ENCODE results near the gene KCNJ15. TPM values are rescaled to one million over a fixed set of nuclear protein-coding genes. Genes with fewer than 3 reads are reported as not detected.

KCNJ15 gene
- total RNA-seq, 4 donors from 2014 or later: 0.31 to 1.1 (median 0.81) TPM; not detected in 1

DNA sequence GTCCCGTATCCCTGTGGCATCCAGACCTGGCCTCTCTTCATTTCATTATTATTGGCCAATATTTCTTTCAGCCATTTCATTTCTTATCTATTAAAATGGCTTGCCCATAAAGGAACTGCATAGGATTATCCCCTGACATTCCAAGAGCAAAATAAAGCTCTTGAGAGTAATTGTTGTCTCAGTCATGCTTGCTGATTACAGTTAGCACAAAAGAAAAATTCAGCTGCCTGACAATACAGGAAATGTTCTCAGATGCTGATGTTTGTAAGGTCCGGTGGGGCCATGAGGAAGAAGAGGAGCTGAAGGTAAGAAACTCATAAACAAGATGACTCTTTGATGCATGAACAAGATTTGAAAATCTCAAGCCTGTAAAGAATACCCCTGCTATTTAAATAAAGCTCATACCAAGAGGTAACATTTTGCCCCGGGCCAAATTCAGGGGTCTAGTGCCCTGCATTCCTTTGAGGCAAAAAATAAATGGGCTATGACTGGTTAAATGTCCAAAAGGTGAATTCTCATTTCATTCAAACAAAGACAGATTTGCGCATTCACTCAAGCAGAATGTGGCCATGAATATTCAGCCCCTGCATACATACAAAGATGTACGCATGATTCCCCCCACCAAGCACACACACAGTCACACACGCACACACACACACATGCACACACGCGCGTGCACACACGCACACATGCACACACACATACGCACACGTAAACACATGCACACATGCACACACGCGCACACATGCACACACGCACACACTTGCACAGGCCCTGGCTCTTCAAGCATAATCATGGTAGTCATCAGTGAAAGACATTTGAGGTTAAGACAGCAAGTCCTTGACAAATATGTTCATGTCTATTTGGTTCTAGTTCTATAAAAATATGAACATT is 44.8 kb downstream of the KCNJ15 start:
- 78 to 81% methylated on average over 11 of the region's 15 CpGs for WGBS, 2 donors (ENCODE audit: low coverage in 1 of 2)
- TF ChIP-seq POLR2A (IDR thresholded peaks at IDR 0.05) (no peak), EP300 (IDR thresholded peaks at IDR 0.05) (no peak), POLR2AphosphoS5 (IDR thresholded peaks at IDR 0.05) (no peak)
- TF ChIP-seq, protein P1, sequence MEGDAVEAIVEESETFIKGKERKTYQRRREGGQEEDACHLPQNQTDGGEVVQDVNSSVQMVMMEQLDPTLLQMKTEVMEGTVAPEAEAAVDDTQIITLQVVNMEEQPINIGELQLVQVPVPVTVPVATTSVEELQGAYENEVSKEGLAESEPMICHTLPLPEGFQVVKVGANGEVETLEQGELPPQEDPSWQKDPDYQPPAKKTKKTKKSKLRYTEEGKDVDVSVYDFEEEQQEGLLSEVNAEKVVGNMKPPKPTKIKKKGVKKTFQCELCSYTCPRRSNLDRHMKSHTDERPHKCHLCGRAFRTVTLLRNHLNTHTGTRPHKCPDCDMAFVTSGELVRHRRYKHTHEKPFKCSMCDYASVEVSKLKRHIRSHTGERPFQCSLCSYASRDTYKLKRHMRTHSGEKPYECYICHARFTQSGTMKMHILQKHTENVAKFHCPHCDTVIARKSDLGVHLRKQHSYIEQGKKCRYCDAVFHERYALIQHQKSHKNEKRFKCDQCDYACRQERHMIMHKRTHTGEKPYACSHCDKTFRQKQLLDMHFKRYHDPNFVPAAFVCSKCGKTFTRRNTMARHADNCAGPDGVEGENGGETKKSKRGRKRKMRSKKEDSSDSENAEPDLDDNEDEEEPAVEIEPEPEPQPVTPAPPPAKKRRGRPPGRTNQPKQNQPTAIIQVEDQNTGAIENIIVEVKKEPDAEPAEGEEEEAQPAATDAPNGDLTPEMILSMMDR (IDR thresholded peaks at IDR 0.05): no peak

DNA sequence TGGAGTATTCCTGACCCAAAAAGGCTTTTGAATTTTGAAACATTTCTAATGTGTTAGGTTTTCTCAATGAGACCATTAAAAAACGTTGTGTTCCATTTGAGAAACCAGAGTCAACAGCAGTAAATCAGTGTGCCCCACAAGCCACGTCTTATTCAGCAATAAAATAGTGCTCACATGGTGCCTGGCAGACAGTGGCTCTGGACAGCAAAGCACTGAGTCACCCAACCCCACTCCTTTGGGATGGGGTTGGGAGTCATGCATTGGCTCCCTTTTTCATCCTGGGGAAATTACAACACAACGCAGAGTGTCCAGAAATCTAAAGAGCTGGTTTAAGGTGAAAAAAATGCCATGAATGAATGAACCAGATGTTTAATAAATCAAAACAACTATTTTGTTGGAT is 46.5 kb downstream of the KCNJ15 start:
- Histone ChIP-seq H3K36me3 (no peaks in the 10 kb centered on the region), H3K9me3 (no peaks in the 10 kb centered on the region), H3K4me3 (no peak overlapping the region), H3K4me1 (no peaks in the 10 kb centered on the region), H3K27me3 (peaks cover 50% of the 10 kb centered on the region), H3K27ac (no peak overlapping the region)
- TF ChIP-seq POLR2AphosphoS5 (IDR thresholded peaks at IDR 0.05): no peak
- no peak for TF ChIP-seq EP300 (IDR thresholded peaks at IDR 0.05)
- TF ChIP-seq, protein P1 (IDR thresholded peaks at IDR 0.05): no peak
- no peak for TF ChIP-seq POLR2A (IDR thresholded peaks at IDR 0.05)
- 59 to 83% methylated on average over 3 of the region's 3 CpGs for WGBS, 2 donors (ENCODE audit: low coverage in 1 of 2)
- ATAC-seq: peak; percentile 91

More for the DNA sequence above, 44.8 kb downstream of the KCNJ15 start:
- peaks cover 42% of the 10 kb centered on the region for H3K27me3 ChIP-seq
- H3K9me3 ChIP-seq: no peaks in the 10 kb centered on the region
- no peaks in the 10 kb centered on the region for H3K36me3 ChIP-seq
- no peak overlapping the region for H3K27ac ChIP-seq
- peaks cover 0 to 11% (median 10%) of the 10 kb centered on the region in 3 donors for H3K4me1 ChIP-seq
- H3K4me3 ChIP-seq: no peak overlapping the region
- ATAC-seq: no peak

DNA sequence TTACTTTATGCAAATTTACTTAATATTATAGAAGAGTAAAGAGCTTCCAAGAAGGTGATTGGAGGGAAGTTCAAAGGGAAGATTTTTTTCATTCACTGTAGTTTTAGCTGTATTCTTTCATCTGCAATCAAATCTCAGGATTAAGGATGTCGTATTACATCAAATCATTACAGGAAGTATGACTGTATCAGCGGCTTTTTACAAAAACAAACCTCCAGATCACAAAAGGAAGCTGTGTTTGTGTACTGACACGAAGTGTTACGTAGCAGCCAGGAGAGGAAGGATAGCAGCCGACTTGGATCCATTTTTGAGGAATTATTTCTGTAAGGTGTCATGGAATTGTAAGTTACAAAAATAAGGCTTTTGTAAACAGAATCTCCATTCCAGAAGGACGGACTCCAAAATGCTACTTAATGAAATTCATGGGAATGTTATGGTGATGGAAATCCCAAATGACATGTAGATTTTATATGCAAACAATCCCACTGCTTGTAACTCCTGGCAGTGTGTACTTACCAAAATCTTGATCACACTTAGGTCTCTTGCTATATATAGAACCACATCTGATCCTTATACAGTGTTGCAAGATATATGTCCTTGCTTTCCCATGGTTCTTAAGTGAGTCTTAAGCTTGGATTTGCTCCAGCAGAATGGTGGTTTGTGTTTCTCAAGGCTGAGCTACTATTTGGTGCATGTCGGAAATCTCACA is 49.8 kb downstream of the KCNJ15 start:
- Histone ChIP-seq H3K4me1 (no peaks in the 10 kb centered on the region), H3K27me3 (peaks cover 51% of the 10 kb centered on the region), H3K36me3 (no peaks in the 10 kb centered on the region), H3K27ac (no peak overlapping the region), H3K9me3 (no peaks in the 10 kb centered on the region), H3K4me3 (no peak overlapping the region)
- TF ChIP-seq POLR2AphosphoS5 (IDR thresholded peaks at IDR 0.05): no peak
- TF ChIP-seq, protein P1 (IDR thresholded peaks at IDR 0.05): no peak
- no peak for TF ChIP-seq POLR2A (IDR thresholded peaks at IDR 0.05)
- no peak for TF ChIP-seq EP300 (IDR thresholded peaks at IDR 0.05)
- 6 to 9% methylated on average over 7 of the region's 7 CpGs for WGBS, 2 donors (ENCODE audit: low coverage in 1 of 2)
- no peak for ATAC-seq

DNA sequence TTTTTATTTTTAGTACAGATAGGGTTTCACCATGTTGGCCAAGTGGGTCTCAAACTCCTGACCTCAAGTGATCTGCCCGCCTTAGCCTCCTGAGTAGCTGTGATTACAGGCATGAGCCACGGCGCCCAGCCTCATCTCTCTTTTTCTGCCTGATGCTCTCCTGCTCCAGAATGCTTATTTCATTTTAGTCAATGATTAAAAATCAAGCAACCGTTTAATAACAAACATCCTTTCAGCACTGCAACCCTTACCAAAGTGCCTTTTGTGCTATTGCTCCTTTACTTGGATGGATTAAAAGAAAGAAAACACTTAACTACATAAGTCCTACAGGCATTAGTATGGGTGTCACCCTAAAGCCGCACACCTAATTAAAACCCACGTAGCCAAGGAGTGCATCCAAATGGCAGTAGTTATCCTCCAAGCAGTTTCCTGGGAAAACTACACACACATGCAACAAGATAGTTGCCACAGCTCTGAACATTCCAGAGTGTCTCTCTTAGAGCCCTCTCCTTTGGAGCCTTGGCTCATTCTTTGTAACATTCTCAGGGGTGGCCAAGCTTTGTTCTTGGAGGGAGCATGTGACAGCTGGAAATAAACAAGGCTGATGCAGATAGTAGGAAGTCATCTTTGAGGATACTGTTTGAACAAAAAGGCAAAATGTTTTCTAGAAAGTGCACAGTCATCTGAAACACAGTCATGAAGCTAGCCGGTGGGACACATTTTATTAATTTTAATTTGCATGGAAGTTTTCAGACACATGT is 51.2 kb downstream of the KCNJ15 start:
- no peak overlapping the region for H3K4me3 ChIP-seq
- no peak for TF ChIP-seq POLR2A (IDR thresholded peaks at IDR 0.05)
- TF ChIP-seq, protein P1 (IDR thresholded peaks at IDR 0.05): no peak
- TF ChIP-seq EP300 (IDR thresholded peaks at IDR 0.05): no peak
- no peak for TF ChIP-seq POLR2AphosphoS5 (IDR thresholded peaks at IDR 0.05)
- peak; percentile 66 for ATAC-seq
- no peaks in the 10 kb centered on the region for H3K36me3 ChIP-seq
- H3K27me3 ChIP-seq: peaks cover 52% of the 10 kb centered on the region
- no peaks in the 10 kb centered on the region for H3K4me1 ChIP-seq
- 76 to 92% methylated on average over 3 to 7 of the region's 7 CpGs for WGBS, 2 donors (ENCODE audit: low coverage in 1 of 2)
- no peak overlapping the region for H3K27ac ChIP-seq
- no peaks in the 10 kb centered on the region for H3K9me3 ChIP-seq
